Stimulated activated CD8-positive, alpha-beta memory T cell treated with anti-CD3 and anti-CD28 coated beads, Interleukin-7, amount 100 ng/mL, for 48 hours (primary cell): ENCODE results near the gene TSPAN4.

ENCODE experiments used
- DNase-seq, 2 donors: peaks; one replicate each; pipeline ENCODE4 v3.0.0-alpha.2; 2020; ENCODE audit warnings: low read depth in 1 of 2; ENCODE audit errors: extremely low read depth in 1 of 2

TSPAN4 gene

DNA sequence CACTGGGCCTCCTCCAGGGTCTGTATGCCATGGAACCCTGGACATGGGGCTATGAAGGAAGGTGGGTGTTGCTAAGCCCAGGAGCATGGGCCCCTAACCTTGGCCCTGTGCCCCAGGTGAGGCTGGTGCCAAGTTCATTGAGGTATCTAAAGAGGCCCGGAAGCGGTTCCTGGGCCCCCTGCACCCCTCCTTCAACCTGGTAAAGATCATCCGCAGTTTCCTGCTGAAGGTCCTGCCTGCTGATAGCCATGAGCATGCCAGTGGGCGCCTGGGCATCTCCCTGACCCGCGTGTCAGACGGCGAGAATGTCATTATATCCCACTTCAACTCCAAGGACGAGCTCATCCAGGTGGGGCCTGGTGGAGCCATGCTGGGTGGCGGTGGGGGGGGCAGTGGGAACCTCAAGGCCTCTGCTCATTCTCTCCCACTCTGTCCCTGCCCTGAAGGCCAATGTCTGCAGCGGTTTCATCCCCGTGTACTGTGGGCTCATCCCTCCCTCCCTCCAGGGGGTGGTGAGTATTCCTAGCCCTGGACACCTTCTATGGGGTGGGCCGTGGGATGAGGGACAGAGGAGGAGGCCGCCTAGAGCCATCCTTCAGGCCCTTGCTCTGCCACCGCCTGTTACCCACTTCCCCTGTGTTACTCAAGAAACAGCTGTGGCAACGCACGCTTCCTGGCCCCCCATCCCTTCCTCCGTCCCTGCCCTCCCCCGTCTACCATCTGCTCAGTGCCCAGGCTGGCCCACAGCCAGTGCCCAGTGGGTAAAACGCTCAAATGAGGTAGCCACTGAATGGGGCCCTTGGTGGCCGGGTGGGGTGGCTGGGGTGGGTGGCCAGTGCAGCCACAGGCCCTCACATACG lies 20.9 kb upstream of the TSPAN4 start:
- no peak for DNase-seq

DNA sequence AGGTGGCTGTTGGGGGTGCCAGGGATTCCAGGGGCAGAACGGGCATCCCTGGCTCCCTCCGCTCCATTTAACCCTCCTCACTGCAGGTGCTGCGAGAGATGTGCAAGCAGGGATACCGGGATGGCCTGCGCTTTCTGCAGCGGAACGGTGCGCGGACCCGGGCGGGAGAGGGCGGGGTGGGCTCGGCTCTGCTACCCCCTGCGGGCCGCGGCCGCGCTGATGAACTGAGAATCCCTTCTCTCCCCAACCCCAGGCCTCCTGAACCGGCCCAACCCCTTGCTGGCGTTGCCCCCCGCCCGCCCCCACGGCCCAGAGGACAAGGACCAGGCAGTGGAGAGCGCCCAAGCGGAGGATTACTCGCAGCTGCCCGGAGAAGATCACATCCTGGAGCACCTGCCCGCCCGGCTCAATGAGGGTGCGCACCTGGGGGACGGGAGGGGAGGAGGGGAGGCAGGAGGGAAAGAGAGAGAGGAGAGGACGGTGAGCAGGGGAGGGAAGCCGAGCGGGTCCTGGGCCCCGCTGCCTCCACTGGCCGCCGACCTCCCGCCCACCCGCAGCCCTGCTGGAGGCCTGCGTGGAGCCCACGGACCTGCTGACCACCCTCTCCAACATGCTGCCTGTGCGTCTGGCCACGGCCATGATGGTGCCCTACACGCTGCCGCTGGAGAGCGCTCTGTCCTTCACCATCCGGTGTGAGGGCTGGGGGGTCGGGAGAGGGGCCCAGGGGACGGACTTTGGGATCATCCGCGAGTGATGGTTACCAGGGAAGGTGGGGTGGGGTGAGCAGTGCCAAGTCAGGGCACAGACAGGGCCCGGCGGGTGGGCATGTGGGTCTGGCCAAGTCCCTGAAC lies 19.0 kb upstream of the TSPAN4 start:
- DNase-seq, result no peak

DNA sequence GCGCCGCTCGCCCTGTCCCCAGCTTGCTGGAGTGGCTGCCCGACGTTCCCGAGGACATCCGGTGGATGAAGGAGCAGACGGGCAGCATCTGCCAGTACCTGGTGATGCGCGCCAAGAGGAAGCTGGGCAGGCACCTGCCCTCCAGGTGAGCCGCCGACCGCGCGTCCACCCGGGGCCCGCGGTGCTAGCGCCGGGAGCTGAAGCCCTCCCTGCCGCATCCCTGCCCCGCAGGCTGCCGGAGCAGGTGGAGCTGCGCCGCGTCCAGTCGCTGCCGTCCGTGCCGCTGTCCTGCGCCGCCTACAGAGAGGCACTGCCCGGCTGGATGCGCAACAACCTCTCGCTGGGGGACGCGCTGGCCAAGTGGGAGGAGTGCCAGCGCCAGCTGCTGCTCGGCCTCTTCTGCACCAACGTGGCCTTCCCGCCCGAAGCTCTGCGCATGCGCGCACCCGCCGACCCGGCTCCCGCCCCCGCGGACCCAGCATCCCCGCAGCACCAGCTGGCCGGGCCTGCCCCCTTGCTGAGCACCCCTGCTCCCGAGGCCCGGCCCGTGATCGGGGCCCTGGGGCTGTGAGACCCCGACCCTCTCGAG lies 18.3 kb upstream of the TSPAN4 start:
- DNase-seq, result no peak

DNA sequence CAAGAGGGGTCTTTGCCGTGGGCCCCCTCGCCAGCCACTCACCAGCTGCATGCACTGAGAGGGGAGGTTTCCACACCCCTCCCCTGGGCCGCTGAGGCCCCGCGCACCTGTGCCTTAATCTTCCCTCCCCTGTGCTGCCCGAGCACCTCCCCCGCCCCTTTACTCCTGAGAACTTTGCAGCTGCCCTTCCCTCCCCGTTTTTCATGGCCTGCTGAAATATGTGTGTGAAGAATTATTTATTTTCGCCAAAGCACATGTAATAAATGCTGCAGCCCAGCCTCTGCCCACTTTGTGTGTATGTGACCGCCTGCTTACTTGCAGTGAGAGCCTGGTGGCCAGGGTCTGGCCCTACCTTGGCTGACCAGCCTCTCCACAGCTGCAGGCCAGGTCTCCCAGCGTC lies 17.7 kb upstream of the TSPAN4 start:
- DNase-seq, result no peak

DNA sequence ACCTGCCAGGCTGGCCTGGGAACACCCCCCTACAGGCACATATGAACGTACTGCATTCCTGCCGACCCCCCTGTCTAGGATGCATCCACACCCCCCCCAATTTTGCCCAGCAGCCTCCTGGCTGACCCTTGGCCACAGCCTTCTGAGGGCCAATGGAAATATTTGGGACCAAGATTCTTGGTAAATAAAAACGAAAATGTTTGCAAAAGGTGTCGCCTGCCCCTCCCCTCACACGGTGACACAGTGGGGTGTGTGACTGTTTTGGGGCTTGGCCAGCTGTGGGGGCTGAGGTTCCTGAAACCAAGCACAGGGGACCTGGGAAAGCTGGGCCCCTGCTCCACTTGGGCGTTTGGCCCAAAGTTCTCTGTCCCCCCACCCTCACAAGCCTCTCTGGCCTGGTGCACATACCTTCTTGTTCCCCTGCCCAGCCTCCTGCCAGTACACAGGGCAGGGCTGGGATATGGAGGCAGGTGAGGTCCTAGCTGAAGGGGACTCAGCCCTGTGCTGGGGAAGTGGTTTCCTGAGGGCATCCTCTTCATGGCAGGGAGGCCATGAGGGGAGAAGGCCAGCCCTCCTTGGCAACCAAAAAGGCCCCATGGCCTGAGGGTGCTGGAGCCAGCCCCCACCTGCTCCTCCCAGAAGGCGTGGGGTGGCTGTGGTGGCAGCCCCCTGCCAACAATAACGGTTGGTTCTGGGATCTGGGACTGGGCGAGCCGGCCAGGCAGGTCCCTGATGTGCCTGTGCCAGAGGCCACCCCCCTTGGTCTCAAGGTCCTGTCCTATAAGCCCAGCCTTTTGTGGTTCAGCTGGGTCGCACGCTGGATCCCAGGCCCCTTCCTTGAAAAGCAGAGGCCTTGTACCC lies 17.1 kb upstream of the TSPAN4 start:
- DNase-seq, result no peak

DNA sequence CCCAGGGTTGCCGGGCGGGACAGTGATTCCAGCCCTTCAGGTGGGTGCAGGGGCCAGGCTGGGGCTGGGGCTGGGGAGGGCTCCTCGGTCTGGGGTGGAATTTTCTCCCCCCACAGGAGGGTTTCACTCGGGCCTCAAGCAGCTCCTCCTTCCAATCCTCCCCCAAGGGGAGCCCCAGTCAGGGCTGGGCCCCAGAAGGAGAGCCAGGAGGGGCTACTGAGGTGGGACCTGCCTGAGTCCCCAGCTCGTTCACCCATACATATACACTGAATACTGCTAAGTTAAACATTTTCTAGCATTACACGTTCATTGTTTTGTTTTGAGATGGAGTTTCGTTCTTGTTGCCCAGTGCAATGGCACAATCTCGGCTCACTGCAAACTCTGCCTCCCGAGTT lies 16.4 kb upstream of the TSPAN4 start:
- no peak for DNase-seq

DNA sequence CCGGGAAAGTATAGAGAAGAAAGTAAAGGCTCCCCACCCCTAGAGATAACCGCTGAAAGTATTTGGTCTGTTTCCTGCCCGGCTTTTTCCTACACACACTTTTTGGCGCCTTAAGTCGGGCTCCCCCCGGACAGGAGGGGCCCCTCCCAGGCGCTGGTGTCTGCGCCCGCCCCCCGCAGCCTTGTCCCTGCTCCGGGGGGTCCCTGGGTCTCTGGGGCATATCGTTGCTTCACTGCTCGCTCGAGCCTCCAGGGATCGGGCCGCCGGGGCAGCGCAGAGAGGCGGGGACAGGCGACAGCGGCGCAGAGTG lies 15.9 kb upstream of the TSPAN4 start:
- DNase-seq, result no peak

DNA sequence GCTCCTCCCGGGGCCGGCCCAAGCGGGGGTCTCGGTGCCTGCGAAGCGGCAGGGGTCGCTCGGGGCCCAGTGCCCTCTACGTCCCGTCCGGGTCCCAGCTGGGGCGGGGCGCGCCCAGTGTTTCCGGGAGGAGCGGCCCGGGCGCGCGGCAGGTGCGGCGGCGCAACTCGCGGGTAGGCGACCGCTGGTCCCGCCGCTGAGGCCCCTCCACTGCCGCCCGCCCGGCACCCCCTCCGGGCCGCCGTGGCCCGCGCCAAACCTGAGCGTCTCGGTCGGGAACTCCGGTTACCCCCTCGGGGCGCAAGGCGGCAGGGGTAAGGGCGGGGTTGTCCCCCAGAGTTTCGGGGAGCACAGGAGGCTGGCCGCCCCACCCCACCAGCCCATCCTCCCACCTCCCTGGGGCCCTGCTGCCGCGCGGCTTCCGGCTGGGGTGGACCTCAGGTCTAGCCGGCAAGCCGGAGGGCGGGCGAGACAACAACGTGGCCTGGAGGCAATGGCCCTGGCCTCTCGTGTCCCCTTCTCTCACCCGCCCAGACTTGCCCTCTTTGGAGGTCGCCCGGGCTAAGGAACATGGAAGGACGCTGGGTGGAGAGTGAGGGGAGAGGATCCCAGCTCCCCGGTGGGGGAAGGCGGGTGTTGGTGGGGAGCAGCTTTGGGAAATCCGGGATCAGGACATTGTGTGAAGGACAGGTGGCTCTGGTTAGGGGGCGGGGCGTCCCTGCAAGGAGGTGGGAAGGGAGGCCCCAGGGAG lies 15.3 kb upstream of the TSPAN4 start:
- no peak for DNase-seq

DNA sequence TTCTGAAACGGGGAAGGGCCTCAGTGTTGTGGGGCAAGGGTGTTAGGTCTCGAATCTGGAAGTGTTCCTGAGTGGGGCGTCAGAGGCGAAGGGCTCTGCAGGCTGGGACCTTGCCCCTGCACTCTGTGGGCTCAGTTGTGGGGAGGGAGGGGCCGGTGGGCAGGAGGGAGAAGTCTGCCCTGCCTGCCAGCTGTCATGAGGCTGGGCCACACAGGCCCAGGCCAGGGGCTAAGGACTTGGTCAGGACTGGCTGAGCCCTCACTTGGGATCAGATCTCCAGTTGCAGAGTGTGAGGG lies 14.8 kb upstream of the TSPAN4 start, which contains the start of gene CRACR2B:
TSS of gene CRACR2B (plus strand) at position 23 of the 296 bp plus-strand sequence. CDS start 689 bp downstream, outside the sequence.
- DNase-seq, result no peak

DNA sequence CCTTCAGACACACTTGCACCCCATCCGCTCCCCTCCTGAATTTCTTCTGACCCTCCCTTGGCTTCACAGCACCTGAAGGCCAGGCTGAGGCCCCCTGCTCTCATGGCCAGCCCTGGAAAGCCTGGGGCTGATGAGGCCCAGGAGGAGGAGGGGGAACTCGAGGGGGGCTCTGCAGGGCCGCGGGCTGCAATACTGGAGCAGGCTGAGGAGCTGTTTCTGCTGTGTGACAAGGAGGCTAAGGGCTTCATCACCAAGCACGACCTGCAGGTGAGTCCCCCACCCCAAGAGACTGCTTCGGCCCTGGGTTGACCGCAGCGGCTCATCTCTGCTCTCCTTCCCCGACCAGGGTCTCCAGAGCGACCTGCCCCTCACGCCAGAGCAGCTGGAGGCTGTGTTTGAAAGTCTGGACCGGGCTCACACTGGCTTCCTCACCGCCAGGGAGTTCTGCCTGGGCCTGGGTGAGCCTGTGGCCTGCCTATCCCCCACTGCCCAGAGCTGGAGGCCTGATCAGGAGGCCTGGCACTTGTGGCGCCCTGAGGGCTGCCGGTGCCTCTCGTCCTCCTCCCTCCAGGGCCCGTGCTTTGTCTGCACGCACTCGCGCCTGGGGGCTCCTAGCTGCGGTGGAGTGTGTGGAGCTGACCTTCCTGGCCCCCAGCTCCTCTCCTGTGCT lies 14.0 kb upstream of the TSPAN4 start:
- no peak for DNase-seq

DNA sequence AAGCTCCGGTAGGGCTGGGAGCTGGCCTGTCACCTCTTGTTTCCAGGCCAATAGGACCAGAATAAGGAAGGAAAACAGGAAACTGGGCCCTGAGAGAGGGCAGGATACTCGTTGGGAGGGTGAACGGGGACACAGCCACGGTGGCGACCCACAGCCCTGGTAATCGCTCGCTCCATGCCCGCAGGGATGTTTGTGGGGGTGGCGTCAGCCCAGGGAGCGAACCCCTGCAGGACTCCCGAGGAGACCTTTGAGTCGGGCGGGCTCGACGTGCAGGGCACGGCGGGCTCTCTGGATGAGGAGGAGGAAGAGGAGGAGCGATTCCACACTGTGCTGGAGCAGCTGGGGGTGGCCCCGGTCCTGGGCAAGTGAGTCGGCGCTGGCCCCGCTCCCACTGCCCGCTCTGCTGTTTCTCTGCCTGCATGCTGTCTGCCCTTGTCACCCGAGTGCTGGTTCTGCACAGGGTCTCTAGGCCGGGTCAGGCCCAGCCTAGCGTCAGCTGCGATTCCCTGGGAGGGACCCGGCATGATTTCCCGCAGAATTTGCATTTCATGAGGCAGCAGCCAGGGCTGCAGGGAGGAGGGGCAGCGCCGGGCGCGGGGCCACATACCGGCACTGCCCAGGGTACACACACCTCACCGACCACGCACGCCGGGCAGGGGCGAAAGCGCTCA lies 13.3 kb upstream of the TSPAN4 start:
- no peak for DNase-seq

DNA sequence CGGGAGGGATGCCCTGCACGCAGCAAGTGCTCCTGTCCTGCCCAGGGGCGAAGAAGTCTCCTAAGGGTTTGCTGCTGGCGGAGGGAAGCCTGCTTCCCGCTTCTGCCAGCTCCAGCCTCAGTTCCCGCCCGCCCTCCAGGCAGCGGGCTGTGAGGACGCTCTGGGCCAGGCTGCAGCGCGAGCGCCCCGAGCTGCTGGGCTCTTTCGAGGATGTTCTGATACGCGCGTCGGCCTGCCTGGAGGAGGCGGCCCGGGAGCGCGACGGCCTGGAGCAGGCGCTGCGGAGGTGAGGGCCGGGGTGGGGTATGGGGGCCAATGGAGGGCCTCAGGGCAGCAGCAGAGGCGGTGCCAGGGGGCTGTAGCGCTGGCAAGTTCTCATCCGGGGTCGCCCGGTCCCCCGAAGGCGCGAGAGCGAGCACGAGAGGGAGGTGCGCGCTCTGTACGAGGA lies 12.8 kb upstream of the TSPAN4 start:
- no peak for DNase-seq

DNA sequence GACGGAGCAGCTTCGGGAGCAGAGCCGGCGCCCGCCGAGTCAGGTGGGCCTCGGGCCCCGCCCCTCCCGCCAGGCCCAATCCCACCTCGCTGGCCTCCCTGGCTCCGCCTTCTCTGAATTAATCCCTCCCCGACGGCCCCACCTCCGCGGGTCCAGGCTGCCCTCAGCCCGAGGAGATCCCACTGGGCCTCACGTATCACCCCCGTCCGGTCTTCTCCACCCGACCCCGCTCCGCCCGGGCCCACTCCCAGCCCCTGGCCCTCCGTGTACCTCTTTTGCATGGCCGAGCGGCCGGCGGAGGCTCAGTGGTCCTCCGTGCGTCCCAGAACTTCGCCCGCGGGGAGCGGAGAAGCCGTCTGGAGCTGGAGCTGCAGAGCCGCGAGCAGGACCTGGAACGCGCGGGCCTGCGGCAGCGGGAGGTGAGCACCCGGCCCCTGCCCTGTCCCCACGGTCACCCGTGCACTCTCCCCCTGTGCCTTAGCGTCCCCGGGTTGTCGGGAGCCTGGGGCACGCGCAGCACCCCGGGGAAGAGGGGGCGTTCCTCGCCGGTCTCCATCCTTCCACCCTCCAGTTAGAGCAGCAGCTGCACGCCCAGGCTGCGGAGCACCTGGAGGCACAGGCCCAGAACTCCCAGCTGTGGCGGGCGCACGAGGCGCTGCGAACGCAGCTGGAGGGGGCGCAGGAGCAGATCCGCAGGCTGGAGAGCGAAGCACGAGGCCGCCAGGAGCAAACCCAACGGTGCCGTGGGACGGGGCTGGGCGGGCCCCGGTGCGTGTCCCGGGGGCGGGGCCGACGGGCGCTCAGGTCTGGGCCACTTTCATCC lies 12.1 kb upstream of the TSPAN4 start:
- peak in 1 of 2 donors; percentile 64 for DNase-seq

DNA sequence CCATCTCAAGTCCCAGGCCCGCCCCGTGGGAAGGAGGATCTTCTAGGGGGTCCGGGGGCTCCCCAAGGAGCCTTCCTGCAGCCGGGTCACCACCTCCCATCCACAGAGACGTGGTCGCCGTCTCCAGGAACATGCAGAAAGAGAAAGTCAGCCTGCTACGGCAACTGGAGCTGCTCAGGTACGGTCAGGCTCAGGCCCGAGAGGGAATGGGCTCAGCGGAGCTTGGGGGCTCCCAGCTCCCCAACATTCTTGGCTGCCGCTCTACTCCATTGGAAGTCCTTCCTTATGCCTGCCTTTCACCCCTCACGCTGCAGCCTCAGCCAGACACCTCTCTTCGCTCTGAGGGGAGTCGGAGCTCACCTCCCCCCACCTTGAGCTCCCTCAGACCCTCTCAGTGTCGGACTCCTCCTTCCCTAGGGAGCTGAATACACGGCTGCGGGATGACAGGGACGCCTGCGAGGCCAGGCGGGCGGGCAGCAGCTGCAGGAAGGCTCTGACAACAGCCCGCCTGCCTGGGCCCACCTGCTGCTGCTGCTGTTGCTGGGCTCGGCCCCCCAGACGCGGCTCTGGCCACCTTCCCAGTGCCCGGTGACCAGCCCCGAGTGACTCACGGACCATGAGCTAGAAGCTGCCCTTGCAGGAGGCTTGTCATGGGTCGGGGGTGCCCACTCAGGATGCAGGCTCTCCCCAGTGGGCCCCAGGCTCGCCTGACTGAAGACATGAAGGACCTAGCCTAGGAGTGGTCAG lies 11.4 kb upstream of the TSPAN4 start:
- no peak for DNase-seq

DNA sequence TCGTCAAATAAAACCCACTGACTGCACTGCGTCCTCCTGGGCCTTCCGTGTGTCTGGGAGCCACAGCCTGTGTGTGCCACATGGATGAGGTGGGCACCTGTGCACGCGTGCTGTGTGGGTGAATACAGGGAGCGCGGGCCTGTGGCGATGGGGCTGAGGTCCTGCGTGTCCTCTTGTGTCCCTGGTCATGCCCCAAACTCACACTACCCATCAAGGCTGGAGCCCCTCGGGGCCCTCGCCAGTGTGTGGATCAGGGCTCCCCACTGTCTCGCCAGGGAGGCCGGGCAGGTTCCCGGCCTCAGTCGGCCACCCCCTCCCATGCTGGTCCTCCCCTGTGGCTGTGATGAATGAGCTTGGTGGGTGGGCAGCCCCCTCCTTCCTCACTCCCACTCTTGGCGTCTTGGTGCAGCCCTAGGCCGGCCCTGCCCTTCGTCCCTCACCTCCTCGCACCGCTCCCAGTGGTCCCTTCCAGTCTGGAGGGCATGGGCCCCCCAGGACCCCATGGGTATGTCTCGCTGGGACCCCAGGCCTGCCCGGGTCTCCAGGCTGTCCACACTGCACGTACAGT lies 10.6 kb upstream of the TSPAN4 start:
- DNase-seq, result no peak

DNA sequence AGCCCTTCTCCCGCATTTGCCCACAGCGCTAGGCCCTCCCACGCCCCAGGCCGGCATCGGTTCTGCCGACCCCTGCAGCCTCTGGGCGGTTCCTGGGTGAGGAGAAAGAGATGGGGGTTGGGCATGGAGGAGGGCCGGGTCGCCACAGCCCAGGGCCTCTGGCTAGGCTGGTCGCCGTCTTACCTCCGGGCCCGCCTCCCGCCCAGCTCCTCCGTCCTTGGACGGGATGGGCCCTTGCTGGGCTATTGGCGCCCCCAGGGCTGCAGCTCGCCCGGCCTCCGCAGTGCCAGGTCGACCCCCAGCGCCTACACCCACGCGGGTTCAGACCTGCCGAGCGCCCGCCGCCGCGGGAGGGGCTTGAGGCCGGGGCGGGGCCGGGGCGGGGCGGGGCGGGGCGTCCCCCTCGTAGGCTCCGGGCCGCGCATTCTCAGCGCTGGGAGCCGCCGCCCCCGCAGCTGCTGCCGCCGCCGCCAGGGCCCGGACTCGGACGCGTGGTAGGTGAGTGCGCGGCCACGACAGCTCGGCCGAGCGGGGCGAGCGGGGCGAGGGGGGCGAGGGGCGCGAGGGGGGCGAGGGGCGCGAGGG lies 10.0 kb upstream of the TSPAN4 start, which contains the start of gene CD151:
TSS of gene CD151 (plus strand) at position 424 of the 585 bp plus-strand sequence. CDS start 3,118 bp downstream, outside the sequence.
- DNase-seq, result no peak
